Fibroblast of mammary gland (primary cell): ENCODE data around the gene C15orf40.
"Not testable (repeated sequence)": the region's sequence is repeated elsewhere in the genome, so short reads cannot be mapped to it uniquely, and the experiment has no call there.

ENCODE experiments used
- DNase-seq: peaks from one replicate; pipeline ENCODE4 v3.0.0-alpha.2; 2010; ENCODE audit warnings: low read depth
- H3K4me3 ChIP-seq: 2 replicates; pipeline ENCODE4 v1.5.1; 2011; ENCODE audit warnings: low read depth, mild to moderate bottlenecking, low read length, moderate library complexity; ENCODE audit not compliant: control insufficient read depth
- CTCF ChIP-seq: conservative IDR thresholded peaks from 2 replicates; pipeline ENCODE4 v1.5.1; 2011; ENCODE audit warnings: low read depth, low read length, inconsistent platforms; ENCODE audit not compliant: control insufficient read depth, insufficient read depth

Gene C15orf40

DNA sequence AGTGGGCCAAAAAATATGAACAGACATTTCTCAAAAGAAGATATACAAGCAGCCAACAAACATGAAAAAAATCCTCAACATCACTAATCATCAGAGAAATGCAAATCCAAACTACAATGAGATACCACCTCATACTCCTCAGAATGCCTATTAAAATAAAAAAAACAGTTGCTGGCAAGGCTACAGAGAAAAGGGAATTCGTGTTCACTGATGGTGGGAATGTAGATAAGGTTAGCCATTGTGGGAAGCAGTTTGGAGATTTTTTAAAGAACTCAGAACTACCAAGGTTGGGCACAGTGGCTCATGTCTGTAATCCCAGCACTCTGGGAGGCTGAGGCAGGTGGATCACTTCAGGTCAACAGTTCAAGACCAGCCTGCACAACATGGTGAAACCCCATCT, 27.8 kb upstream of the C15orf40 start:
- no peak for DNase-seq
- no peak overlapping the region for H3K4me3 ChIP-seq
- TF ChIP-seq CTCF, result no peak

- H3K4me3 ChIP-seq, result no peak overlapping the region
- TF ChIP-seq CTCF, result no peak
- DNase-seq, result no peak
These were observed 24.8 kb upstream of the C15orf40 start for GRCh38 chr15:83036253-83036652.

- H3K4me3 ChIP-seq, DNase-seq: not testable (repeated sequence)
These were observed 19.8 kb upstream of the C15orf40 start for GRCh38 chr15:83031234-83031633.

GRCh38 chr15:83030021-83030420, 18.6 kb upstream of the C15orf40 start:
- no peak overlapping the region for H3K4me3 ChIP-seq
- no peak for TF ChIP-seq CTCF
- DNase-seq, result no peak

GRCh38 chr15:83018436-83018835, 7.0 kb upstream of the C15orf40 start:
- no peak overlapping the region for H3K4me3 ChIP-seq
- no peak for TF ChIP-seq CTCF
- DNase-seq, result no peak

DNA sequence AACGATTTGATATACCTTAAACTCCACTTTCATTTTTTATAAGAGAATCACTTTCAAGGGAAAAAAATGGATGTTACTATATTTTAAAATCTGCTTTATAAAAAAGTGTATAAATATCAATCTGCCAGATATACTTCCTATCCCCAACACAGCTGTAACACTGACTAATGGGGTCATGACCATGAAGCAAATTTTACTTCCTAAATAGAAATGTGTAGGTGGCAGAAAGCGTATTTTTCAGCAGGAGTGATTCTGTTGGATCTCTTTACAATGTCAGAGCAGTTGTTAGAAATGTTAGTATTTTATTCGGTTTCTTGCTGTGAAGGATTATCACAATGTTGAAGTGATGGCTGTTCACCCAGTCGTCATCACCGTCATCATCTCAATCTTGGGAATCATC, 5.5 kb upstream of the C15orf40 start:
- no peak for DNase-seq
- TF ChIP-seq CTCF, result no peak
- no peak overlapping the region for H3K4me3 ChIP-seq

DNA sequence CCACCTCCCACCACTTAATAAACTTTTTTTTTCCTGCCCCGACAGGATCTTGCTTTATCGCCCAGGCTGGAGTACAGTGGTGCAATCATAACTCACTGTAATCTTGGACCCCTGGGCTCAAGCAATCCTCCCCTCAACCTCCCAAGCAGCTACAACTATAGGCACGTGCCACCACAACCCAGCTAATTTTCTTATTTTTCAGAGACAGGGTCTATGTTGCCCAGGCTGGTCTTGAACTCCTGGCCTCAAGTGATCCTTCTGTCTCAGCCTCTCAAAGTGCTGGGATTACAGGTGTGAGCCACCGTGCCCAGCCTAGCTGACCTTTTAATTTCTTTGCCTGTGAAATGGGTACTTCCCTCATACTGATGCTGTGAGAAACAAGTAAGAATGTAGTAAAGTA, 3.9 kb upstream of the C15orf40 start:
- TF ChIP-seq CTCF, result no peak
- no peak for DNase-seq
- H3K4me3 ChIP-seq, result no peak overlapping the region
